Gastrocnemius medialis (tissue), 4 donors: Measurements from ENCODE around the gene NOX5. TPM values are rescaled to one million over a fixed set of nuclear protein-coding genes. Genes with fewer than 3 reads are reported as not detected.

Source experiments
- ATAC-seq, 2 donors: fragments of 150-250 bp; one replicate each; pipeline ENCODE4 v1.9.1; 2016
- DNase-seq, 2 donors: peaks; one replicate each; pipeline ENCODE4 v3.0.0-alpha.2; 2019
- H3K27ac ChIP-seq, 4 donors: fragments of 200-600 bp; sonication (generic); 1 replicate in 1 of 4; 2 replicates in 3 of 4; pipeline ENCODE4 v1.5.1; 2016 to 2018; ENCODE audit warnings: mild to moderate bottlenecking in 2 of 4, moderate library complexity in 1 of 4
- H3K27me3 ChIP-seq, 3 donors: fragments of 200-600 bp; sonication (generic) in 2 of 3; 1 replicate in 1 of 3; 2 replicates in 2 of 3; pipeline versions ENCODE4 v1.5.1 to v1.6.0; 2016 to 2019; ENCODE audit warnings: mild to moderate bottlenecking in 1 of 3, moderate library complexity in 1 of 3
- H3K36me3 ChIP-seq, 2 donors: fragments of 200-600 bp; sonication (generic) in 1 of 2; one replicate each; pipeline ENCODE4 v1.5.1; 2017 to 2018
- H3K4me1 ChIP-seq, 2 donors: fragments of 200-600 bp; sonication (generic) in 1 of 2; one replicate each; pipeline ENCODE4 v1.5.1; 2016 to 2017; ENCODE audit warnings: mild to moderate bottlenecking in 2 of 2
- H3K4me3 ChIP-seq, 4 donors: fragments of 200-600 bp; sonication (generic) in 3 of 4; 1 replicate in 1 of 4; 2 replicates in 3 of 4; pipeline ENCODE4 v1.5.1; 2016 to 2019; ENCODE audit warnings: mild to moderate bottlenecking in 2 of 4
- H3K9me3 ChIP-seq, 3 donors: fragments of 200-600 bp; sonication (generic) in 2 of 3; 1 replicate in 1 of 3; 2 replicates in 2 of 3; pipeline ENCODE4 v1.5.1; 2016 to 2019
- POLR2A ChIP-seq, 2 donors: fragments of 450-650 bp; IDR thresholded peaks; one replicate each; pipeline ENCODE4 v1.6.1; 2017; ENCODE audit warnings: antibody characterized with exemption in 2 of 2, mild to moderate bottlenecking in 2 of 2, moderate library complexity in 2 of 2
- in situ Hi-C, 4 donors: fragments of 200-750 bp; cut with MboI; loops; one replicate each; pipeline versions ENCODE4 v1.15.0 to v1.8.0; 2017; ENCODE audit warnings: low sequenced_read_pairs in 4 of 4
- intact Hi-C: fragments of 100-400 bp; cut with DNase I; formaldehyde crosslinking; loops from one replicate; pipeline ENCODE4 v1.15.1; 2023; ENCODE audit warnings: low total_unique reads
- total RNA-seq, 4 donors: library from RNA; depleted of rRNA; stranded (reverse); fragments of >200 nt; gene quantifications; one replicate each; pipeline versions ENCODE4 v1.1.0 to v1.2.3, GENCODE V29; 2016
- TF ChIP-seq, protein P1 (sequence below), 5 experiments: fragments of 450-650 bp in 3 of 5; fragments of 200-600 bp in 2 of 5; sonication (generic) in 2 of 5; IDR thresholded peaks in 4 of 5; conservative IDR thresholded peaks in 1 of 5; 1 replicate in 4 of 5; 2 replicates in 1 of 5; pipeline ENCODE4 v1.5.1; 2016 to 2019; ENCODE audit warnings: antibody characterized with exemption in 5 of 5, mild to moderate bottlenecking in 3 of 5, moderate library complexity in 3 of 5

NOX5 gene
- total RNA-seq, 4 donors from 2014 or later = not detected

DNA sequence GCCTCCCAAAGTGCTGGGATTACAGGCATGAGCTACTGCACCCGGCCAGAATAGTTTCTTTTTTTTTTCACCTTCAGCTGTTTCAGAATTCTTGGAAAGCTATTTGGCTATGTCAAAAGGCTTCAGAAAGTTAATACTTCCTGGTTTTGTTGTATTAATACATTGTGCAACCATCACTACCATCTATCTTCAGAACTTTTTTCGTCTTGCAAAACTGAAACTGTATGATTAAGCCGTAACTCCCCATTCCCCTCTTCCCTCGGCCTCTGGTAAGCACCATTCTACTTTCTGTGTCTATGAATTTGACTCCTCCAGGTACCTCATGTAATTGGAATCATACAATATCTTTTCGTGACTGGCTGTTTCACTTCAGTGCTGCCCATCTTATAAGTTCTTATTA is 5.2 kb upstream of the NOX5 start:
- H3K4me3 ChIP-seq = no peak overlapping the region
- H3K27me3 ChIP-seq = peaks cover 0 to 3% (median 0%) of the 10 kb centered on the region in 3 donors
- peaks cover 0 to 14% (median 4%) of the 10 kb centered on the region in 3 donors for H3K9me3 ChIP-seq
- no peak overlapping the region for H3K27ac ChIP-seq
- no peaks in the 10 kb centered on the region for H3K4me1 ChIP-seq
- no peak for TF ChIP-seq POLR2A (IDR thresholded peaks at IDR 0.05)
- TF ChIP-seq, protein P1, sequence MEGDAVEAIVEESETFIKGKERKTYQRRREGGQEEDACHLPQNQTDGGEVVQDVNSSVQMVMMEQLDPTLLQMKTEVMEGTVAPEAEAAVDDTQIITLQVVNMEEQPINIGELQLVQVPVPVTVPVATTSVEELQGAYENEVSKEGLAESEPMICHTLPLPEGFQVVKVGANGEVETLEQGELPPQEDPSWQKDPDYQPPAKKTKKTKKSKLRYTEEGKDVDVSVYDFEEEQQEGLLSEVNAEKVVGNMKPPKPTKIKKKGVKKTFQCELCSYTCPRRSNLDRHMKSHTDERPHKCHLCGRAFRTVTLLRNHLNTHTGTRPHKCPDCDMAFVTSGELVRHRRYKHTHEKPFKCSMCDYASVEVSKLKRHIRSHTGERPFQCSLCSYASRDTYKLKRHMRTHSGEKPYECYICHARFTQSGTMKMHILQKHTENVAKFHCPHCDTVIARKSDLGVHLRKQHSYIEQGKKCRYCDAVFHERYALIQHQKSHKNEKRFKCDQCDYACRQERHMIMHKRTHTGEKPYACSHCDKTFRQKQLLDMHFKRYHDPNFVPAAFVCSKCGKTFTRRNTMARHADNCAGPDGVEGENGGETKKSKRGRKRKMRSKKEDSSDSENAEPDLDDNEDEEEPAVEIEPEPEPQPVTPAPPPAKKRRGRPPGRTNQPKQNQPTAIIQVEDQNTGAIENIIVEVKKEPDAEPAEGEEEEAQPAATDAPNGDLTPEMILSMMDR (IDR thresholded peaks at IDR 0.05 in 4 of 5, conservative IDR thresholded peaks at IDR 0.05 in 1 of 5) = no peak
- no peak for ATAC-seq
- no peaks in the 10 kb centered on the region for H3K36me3 ChIP-seq
- intact Hi-C loops (loop anchor here (10.0 kb wide), 1 partner anchor 65 kb away; no protein-coding TSS in a partner anchor), in situ Hi-C loops (no loop called here)
- DNase-seq = no peak

DNA sequence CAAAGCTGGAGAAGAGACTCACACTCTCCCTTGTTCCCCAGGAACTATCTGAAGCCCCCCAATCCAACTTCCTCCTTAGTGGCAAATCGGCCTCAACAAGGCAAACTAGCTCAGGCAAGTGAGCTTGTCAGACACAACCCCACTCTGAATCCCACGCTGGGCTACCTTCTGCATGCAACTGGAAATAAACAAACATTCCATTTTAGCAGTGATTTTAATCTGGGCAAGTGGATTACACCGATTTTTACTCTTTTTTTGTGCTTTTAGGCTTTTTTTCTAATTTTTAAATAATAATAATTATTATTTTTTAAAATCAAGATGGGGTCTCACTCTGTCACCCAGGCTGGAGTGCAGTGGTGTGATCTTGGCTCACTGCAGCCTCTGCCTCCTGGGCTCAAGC is 2.9 kb upstream of the NOX5 start:
- Histone ChIP-seq H3K4me1 (no peaks in the 10 kb centered on the region), H3K9me3 (peaks cover 0 to 14% (median 4%) of the 10 kb centered on the region in 3 donors), H3K4me3 (no peak overlapping the region), H3K27me3 (peaks cover 0 to 3% (median 0%) of the 10 kb centered on the region in 3 donors), H3K36me3 (no peaks in the 10 kb centered on the region), H3K27ac (no peak overlapping the region)
- no peak for DNase-seq
- TF ChIP-seq POLR2A (IDR thresholded peaks at IDR 0.05) = no peak
- TF ChIP-seq, protein P1 (IDR thresholded peaks at IDR 0.05 in 4 of 5, conservative IDR thresholded peaks at IDR 0.05 in 1 of 5) = no peak
- intact Hi-C loops = no loop called here
- in situ Hi-C loops = no loop called here
- ATAC-seq = no peak

DNA sequence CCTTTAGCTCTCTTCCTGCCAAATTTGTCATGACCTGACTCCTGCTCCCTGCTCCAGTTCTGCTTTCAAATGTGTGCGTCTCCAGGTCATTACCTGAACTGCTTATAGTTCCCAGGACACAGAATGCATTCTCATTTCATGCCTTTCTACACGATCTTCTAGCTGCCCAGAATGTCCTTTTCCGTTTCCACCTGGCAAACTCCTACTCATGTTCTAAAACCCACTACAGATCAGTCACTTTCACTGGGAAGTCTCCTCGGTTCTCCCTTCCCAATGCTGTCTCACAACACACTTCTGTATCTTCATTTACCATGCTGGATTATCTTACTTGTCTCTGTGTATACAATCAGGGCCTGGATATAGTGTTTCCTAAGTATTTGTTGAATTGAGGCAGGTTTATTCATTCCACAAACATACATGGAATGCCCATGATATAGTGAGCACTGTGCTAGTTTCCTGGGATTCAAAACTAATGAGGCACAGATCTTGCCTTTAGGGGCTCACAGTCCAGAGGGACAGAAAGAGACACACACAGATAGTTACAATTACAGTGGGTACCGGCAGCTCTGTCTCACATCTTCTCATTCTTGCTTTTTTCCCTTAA is 1.6 kb upstream of the NOX5 start:
- peaks cover 0 to 3% (median 0%) of the 10 kb centered on the region in 3 donors for H3K27me3 ChIP-seq
- no peaks in the 10 kb centered on the region for H3K36me3 ChIP-seq
- ATAC-seq (no peak), DNase-seq (no peak)
- H3K9me3 ChIP-seq = peaks cover 0 to 8% (median 1%) of the 10 kb centered on the region in 3 donors
- H3K4me3 ChIP-seq = no peak overlapping the region
- intact Hi-C loops = no loop called here
- no peaks in the 10 kb centered on the region for H3K4me1 ChIP-seq
- no peak overlapping the region for H3K27ac ChIP-seq
- in situ Hi-C loops = no loop called here
- TF ChIP-seq, protein P1 (IDR thresholded peaks at IDR 0.05 in 4 of 5, conservative IDR thresholded peaks at IDR 0.05 in 1 of 5) = no peak
- TF ChIP-seq POLR2A (IDR thresholded peaks at IDR 0.05) = no peak

DNA sequence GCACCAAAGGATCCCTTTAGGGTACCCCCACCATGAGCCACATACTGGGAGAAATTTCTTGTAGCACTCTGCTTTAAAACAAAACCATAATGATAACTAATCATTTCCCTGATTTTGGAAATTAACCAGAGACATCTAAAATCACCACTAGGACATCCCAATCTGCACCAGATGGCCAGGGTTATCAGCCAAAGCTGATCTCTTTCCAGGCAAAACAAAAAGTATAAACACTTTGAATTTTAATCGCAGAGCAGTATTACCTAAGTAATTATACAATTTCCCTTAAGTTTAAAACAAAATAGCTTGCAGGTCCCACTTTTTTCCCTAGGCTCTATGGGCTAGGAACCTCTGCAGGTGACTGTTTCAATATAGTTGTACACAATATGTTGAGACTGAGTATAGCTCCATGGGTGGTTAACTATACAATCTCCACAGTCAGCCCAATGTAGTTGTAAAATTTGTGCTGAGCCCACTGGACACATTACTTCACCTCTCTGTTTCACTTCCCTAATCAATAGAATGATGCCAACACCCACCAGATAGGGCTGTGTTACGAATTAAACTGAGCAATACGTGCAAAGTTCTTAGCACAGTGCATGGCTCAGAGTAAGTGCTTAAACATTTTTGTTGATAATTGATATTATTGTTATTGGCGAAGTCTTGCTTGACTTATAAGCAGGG is 629 bp upstream of the NOX5 start:
- DNase-seq (no peak), ATAC-seq (no peak)
- in situ Hi-C loops = no loop called here
- H3K9me3 ChIP-seq = no peaks in the 10 kb centered on the region
- no peak for TF ChIP-seq POLR2A (IDR thresholded peaks at IDR 0.05)
- TF ChIP-seq, protein P1 (IDR thresholded peaks at IDR 0.05 in 4 of 5, conservative IDR thresholded peaks at IDR 0.05 in 1 of 5) = no peak
- no peak overlapping the region for H3K27ac ChIP-seq
- no peaks in the 10 kb centered on the region for H3K36me3 ChIP-seq
- no peaks in the 10 kb centered on the region for H3K4me1 ChIP-seq
- no peak overlapping the region for H3K4me3 ChIP-seq
- intact Hi-C loops = no loop called here
- H3K27me3 ChIP-seq = peaks cover 0 to 3% (median 0%) of the 10 kb centered on the region in 3 donors
